GM10248 (cell line): ENCODE data around the gene ANKHD1.

ENCODE experiments used
- CTCF ChIA-PET: fragments of 300-600 bp; sonication (Branson Sonifier 250); formaldehyde crosslinking; extraction: SDS; loops from one replicate; lab custom pipeline; 2021; ENCODE audit warnings: antibody characterized with exemption; lab: Yijun Ruan, JAX
- POLR2A ChIA-PET: fragments of 350-650 bp; sonication (Branson Sonifier 250); formaldehyde crosslinking; extraction: SDS; loops from one replicate; lab custom pipeline; 2020; ENCODE audit warnings: antibody characterized with exemption; lab: Yijun Ruan, JAX
- DNase-seq: peaks from one replicate; pipeline ENCODE4 v3.0.0; 2012; ENCODE audit errors: extremely low spot score
- TF ChIP-seq, protein P1 (sequence below): IDR thresholded peaks from 2 replicates; pipeline ENCODE4 v1.5.1; 2012; ENCODE audit warnings: mild to moderate bottlenecking, low read depth; ENCODE audit errors: extremely low read depth, missing control alignments, control extremely low read depth

Gene ANKHD1

DNA sequence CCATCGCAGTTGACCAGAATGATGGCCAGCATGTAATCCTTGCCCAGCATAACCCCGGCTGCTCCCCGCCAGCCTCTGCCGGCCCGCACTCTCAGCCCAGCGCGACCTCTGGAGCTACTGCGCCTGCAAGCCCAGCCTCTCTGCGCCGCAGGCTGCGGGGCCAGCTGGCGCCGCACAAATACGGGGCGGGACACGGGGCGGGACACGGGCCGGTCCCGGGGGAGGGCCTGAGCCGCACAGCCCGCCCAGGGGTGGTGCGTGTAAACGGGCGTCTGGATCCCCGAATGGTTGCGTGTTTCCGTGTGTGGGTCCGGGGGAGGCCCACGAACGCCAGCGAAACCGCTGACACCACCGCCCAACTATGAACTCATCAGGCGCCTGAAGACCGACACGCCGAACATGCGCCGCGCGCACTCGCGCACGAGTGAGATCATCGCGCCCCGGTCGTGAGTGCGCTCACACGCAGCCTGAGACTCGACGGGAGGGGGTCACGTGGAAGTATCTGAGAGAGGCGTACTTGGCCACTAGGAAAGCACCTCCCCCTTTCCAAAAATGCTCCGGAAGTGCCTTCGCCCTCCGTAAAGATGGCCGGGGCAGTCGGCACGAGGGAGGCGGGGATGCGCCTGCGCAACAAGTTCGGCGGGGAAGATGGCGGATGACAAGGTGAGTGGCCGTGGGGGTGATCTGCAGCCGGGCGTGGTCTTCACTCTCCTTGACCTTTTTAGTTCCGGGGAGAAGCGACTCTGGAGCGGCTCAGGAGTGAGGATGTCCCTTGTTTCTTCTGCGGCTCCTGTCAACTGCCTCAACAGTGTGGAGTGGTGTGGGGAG is 162.8 kb downstream of the ANKHD1 start, which contains the start of the genes APBB3 and SLC35A4:
APBB3 (minus strand) TSS at position 403 of the 828 bp plus-strand sequence; CDS start at position 50, 353 bp downstream.
SLC35A4 (plus strand) TSS at position 633 of the 828 bp plus-strand sequence. CDS start 2,342 bp downstream, outside the sequence.
- CTCF ChIA-PET = interaction anchor here (1.0 to 5.9 kb wide), 4 partner anchors 12 to 71 kb away, joined by 3 to 25 read pairs (median 4); no protein-coding TSS in a partner anchor
- TF ChIP-seq, protein P1, sequence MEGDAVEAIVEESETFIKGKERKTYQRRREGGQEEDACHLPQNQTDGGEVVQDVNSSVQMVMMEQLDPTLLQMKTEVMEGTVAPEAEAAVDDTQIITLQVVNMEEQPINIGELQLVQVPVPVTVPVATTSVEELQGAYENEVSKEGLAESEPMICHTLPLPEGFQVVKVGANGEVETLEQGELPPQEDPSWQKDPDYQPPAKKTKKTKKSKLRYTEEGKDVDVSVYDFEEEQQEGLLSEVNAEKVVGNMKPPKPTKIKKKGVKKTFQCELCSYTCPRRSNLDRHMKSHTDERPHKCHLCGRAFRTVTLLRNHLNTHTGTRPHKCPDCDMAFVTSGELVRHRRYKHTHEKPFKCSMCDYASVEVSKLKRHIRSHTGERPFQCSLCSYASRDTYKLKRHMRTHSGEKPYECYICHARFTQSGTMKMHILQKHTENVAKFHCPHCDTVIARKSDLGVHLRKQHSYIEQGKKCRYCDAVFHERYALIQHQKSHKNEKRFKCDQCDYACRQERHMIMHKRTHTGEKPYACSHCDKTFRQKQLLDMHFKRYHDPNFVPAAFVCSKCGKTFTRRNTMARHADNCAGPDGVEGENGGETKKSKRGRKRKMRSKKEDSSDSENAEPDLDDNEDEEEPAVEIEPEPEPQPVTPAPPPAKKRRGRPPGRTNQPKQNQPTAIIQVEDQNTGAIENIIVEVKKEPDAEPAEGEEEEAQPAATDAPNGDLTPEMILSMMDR = no peak
- DNase-seq = peak; percentile 96
- POLR2A ChIA-PET = interaction anchor here (0.7 to 3.3 kb wide), 2 partner anchors 16 to 146 kb away, joined by 3 to 18 read pairs; partner anchors contain the start of gene EIF4EBP3

GRCh38 chr5:140565024-140565779 is 163.6 kb downstream of the ANKHD1 start:
- TF ChIP-seq, protein P1 = no peak
- ChIA-PET POLR2A (interaction anchor here (1.4 to 3.3 kb wide), 2 partner anchors 17 to 82 kb away, joined by 7 to 18 read pairs; partner anchors contain the start of genes EIF4EBP3, IK and NDUFA2), CTCF (interaction anchor here (0.6 to 5.9 kb wide), 4 partner anchors 12 to 202 kb away, joined by 3 to 25 read pairs (median 4); no protein-coding TSS in a partner anchor)
- no peak for DNase-seq

GRCh38 chr5:140565780-140566095 is 164.1 kb downstream of the ANKHD1 start:
- CTCF ChIA-PET = interaction anchor here (0.6 to 5.9 kb wide), 5 partner anchors 11 to 76 kb away, joined by 3 to 25 read pairs (median 3); no protein-coding TSS in a partner anchor
- POLR2A ChIA-PET = interaction anchor here (1.4 to 3.3 kb wide), 2 partner anchors 18 to 82 kb away, joined by 7 to 18 read pairs; partner anchors contain the start of genes EIF4EBP3, IK and NDUFA2
- DNase-seq = no peak
- TF ChIP-seq, protein P1 = no peak

DNA sequence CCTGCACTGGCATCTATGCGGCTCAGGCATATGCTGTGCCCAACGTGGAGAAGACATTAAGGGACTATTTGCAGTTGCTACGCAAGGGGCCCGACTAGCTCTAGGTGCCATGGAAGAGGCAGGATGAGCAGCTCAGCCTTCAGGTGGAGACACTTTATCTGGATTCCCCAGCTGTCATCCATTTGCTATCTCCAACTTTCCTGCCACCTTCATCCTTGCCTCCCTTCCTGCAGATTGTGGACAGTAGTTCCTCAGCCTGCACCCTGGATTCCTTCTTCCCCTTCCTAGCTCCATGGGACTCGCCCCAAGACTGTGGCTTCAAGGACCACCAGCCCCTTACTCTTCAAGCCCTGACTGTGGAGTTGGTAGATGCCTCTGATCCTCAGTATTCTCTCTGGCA is 165.0 kb downstream of the ANKHD1 start:
- POLR2A ChIA-PET = interaction anchor here (0.6 kb wide), 2 partner anchors 18 to 87 kb away, joined by 3 read pairs; no protein-coding TSS in a partner anchor
- TF ChIP-seq, protein P1 = no peak
- CTCF ChIA-PET = interaction anchor here (1.0 to 5.9 kb wide), 3 partner anchors 9 to 75 kb away, joined by 3 to 25 read pairs (median 3); no protein-coding TSS in a partner anchor
- DNase-seq = no peak

- TF ChIP-seq, protein P1 = no peak
- no peak for DNase-seq
- ChIA-PET POLR2A (interaction anchor here (0.6 kb wide), 2 partner anchors 19 to 86 kb away, joined by 3 read pairs; no protein-coding TSS in a partner anchor), CTCF (interaction anchor here (1.0 to 5.9 kb wide), 3 partner anchors 9 to 65 kb away, joined by 3 to 25 read pairs (median 8); partner anchors contain the start of gene CD14)
Measured at GRCh38 chr5:140567136-140567818, 165.6 kb downstream of the ANKHD1 start.
